Breast epithelium (tissue), 4 donors: ENCODE data around the gene GSTM1. TPM values are rescaled to one million over a fixed set of nuclear protein-coding genes. Genes with fewer than 3 reads are reported as not detected.

ENCODE experiments used
- DNase-seq, 2 donors: peaks; one replicate each; pipeline ENCODE4 v3.0.0-alpha.2; 2019; ENCODE audit warnings: low spot score in 2 of 2
- H3K27ac ChIP-seq, 2 donors: fragments of 200-600 bp; sonication (generic) in 1 of 2; one replicate each; pipeline ENCODE4 v1.5.1; 2016 to 2019; ENCODE audit warnings: mild to moderate bottlenecking in 1 of 2
- H3K27me3 ChIP-seq, 2 donors: fragments of 200-600 bp; sonication (generic) in 1 of 2; one replicate each; pipeline versions ENCODE4 v1.5.1 to v1.6.0; 2017 to 2019; ENCODE audit warnings: control low read depth in 1 of 2, mild to moderate bottlenecking in 1 of 2
- H3K36me3 ChIP-seq: fragments of 200-600 bp; one replicate; pipeline ENCODE4 v1.5.1; 2019
- H3K4me1 ChIP-seq, 2 donors: fragments of 200-600 bp; sonication (generic); one replicate each; pipeline ENCODE4 v1.5.1; 2016 to 2019; ENCODE audit warnings: control low read depth in 1 of 2
- H3K4me3 ChIP-seq, 3 donors: fragments of 200-600 bp; sonication (generic); 1 replicate in 2 of 3; 2 replicates in 1 of 3; pipeline ENCODE4 v1.5.1; 2016 to 2019; ENCODE audit warnings: mild to moderate bottlenecking in 3 of 3, moderate library complexity in 2 of 3
- H3K9me3 ChIP-seq, 2 donors: fragments of 200-600 bp; sonication (generic) in 1 of 2; one replicate each; pipeline ENCODE4 v1.5.1; 2016 to 2019; ENCODE audit warnings: control low read depth in 1 of 2
- CTCF ChIP-seq, 3 donors: fragments of 450-650 bp; IDR thresholded peaks; one replicate each; pipeline ENCODE4 v1.5.1; 2016 to 2017; ENCODE audit warnings: antibody characterized with exemption in 3 of 3, mild to moderate bottlenecking in 3 of 3, moderate library complexity in 3 of 3
- POLR2A ChIP-seq: fragments of 450-650 bp; IDR thresholded peaks from one replicate; pipeline ENCODE4 v1.6.1; 2016; ENCODE audit warnings: antibody characterized with exemption, mild to moderate bottlenecking, moderate library complexity
- POLR2AphosphoS5 ChIP-seq, 3 donors: sonication (generic); formaldehyde crosslinking; IDR thresholded peaks; one replicate each; pipeline ENCODE4 v1.6.1; 2017; ENCODE audit warnings: antibody characterized with exemption in 3 of 3
- intact Hi-C: fragments of 100-400 bp; cut with DNase I; formaldehyde crosslinking; loops from one replicate; pipeline ENCODE4 v1.15.1; 2023; ENCODE audit warnings: low total_unique reads
- total RNA-seq, 3 donors: library from RNA; depleted of rRNA; stranded (reverse); fragments of >200 nt; gene quantifications; one replicate each; pipeline ENCODE4 v1.1.0, GENCODE V29; 2016

GSTM1 gene
- total RNA-seq, 3 donors from 2014 or later, result 33.8 TPM; not detected in 2

- TF ChIP-seq POLR2AphosphoS5 (IDR thresholded peaks at IDR 0.05) (no peak), CTCF (IDR thresholded peaks at IDR 0.05) (no peak), POLR2A (no peak)
Measured at GRCh38 chr1:109740615-109741373, 53.2 kb downstream of the GSTM1 start, which contains the start of gene GSTM3. TSS of gene GSTM3 (minus strand) at chr1:109741038. CDS start at chr1:109740287, 751 bp downstream.

More at GRCh38 chr1:109740615-109741373, 53.2 kb downstream of the GSTM1 start, which contains the start of gene GSTM3:
- H3K4me1 ChIP-seq, result no peaks in the 10 kb centered on the region
- no peaks in the 10 kb centered on the region for H3K36me3 ChIP-seq
- H3K27ac ChIP-seq, result peak within 1 kb of the TSS; percentile 81 to 87
- no peaks in the 10 kb centered on the region for H3K9me3 ChIP-seq
- intact Hi-C loops, result no loop called here
- H3K4me3 ChIP-seq, result peak within 1 kb of the TSS; percentile 54 to 86 (median 82)
- H3K27me3 ChIP-seq, result no peaks in the 10 kb centered on the region
- DNase-seq, result no peak

Other genes with a start within 250 kb of the GSTM1 start
- gene SYPL2, start 221.3 kb upstream of the GSTM1 start, total RNA-seq, result 1 to 10 TPM in 1 of 3 donors, under 1 TPM in 2; 0.44 to 1.4 (median 0.66) TPM
- gene ATXN7L2, start 203.9 kb upstream of the GSTM1 start, total RNA-seq, result 1 to 10 TPM; 2.4 to 4.1 (median 2.9) TPM
- 1 to 10 TPM; 6.6 to 9.1 (median 8.2) TPM for gene CYB561D1, start 193.7 kb upstream of the GSTM1 start, total RNA-seq
- gene AMIGO1, start 178.1 kb upstream of the GSTM1 start, total RNA-seq, result 1 to 10 TPM; 3.0 to 9.5 (median 6.4) TPM
- gene GPR61, start 147.9 kb upstream of the GSTM1 start, total RNA-seq, result not detected
- 1 to 10 TPM; 5.9 to 6.9 (median 6.2) TPM for gene GNAI3, start 139.2 kb upstream of the GSTM1 start, total RNA-seq
- not detected for gene GNAT2, start 68.2 kb upstream of the GSTM1 start, total RNA-seq
- gene AMPD2, start 68.0 kb upstream of the GSTM1 start, total RNA-seq, result 10 to 100 TPM; 21.3 to 68.2 (median 47.4) TPM
- gene GSTM4, start 31.7 kb upstream of the GSTM1 start, total RNA-seq, result 10 to 100 TPM; 21.9 to 31.5 (median 28.2) TPM
- gene GSTM2, start 19.8 kb upstream of the GSTM1 start, total RNA-seq, result 10 to 100 TPM; 47.8 to 93.4 (median 66.5) TPM
- gene GSTM5, start 24.4 kb downstream of the GSTM1 start, total RNA-seq, result 1 to 10 TPM; 1.8 to 4.6 (median 3.6) TPM
- gene GSTM3, start 53.2 kb downstream of the GSTM1 start, total RNA-seq, result 100 to 1,000 TPM in 2 of 3 donors, 10 to 100 TPM in 1; 40.0 to 226 (median 105) TPM
- 1 to 10 TPM in 1 of 3 donors, not detected in 2; 3.6 TPM for gene EPS8L3, start 76.1 kb downstream of the GSTM1 start, total RNA-seq
- 10 to 100 TPM; 28.2 to 54.7 (median 54.4) TPM for gene CSF1, start 223.0 kb downstream of the GSTM1 start, total RNA-seq